GM19324 (cell line): ENCODE results near the gene TRIM14.
A peak's percentile ranks its signal among the peaks of the same experiment; 100 is the strongest.
"Not testable (repeated sequence)": the region's sequence is repeated elsewhere in the genome, so short reads cannot be mapped to it uniquely, and the experiment has no call there.

Experiments used
- ATAC-seq: cut with Tn5 transposase; IDR thresholded peaks from one replicate; pipeline ENCODE4 v1.9.1; 2021; ENCODE audit warnings: mild to moderate bottlenecking, moderate library complexity; ENCODE audit not compliant: unreplicated experiment, low FRiP score

TRIM14 gene

GRCh38 chr9:98117097-98117496, 1.9 kb downstream of the TRIM14 start:
- not testable (repeated sequence) for ATAC-seq

GRCh38 chr9:98109052-98109451, 10.0 kb downstream of the TRIM14 start:
- ATAC-seq: no peak

- ATAC-seq: peak; percentile 69
These were observed 10.4 kb downstream of the TRIM14 start for GRCh38 chr9:98108531-98109031.

- no peak for ATAC-seq
These were observed 11.1 kb downstream of the TRIM14 start for GRCh38 chr9:98107926-98108325.

- ATAC-seq: no peak
These were observed 14.0 kb downstream of the TRIM14 start for GRCh38 chr9:98105006-98105405.

GRCh38 chr9:98104445-98104881, 14.6 kb downstream of the TRIM14 start:
- ATAC-seq: no peak

- peak; percentile 98 for ATAC-seq
These were observed 17.2 kb downstream of the TRIM14 start for GRCh38 chr9:98101868-98102273.

DNA sequence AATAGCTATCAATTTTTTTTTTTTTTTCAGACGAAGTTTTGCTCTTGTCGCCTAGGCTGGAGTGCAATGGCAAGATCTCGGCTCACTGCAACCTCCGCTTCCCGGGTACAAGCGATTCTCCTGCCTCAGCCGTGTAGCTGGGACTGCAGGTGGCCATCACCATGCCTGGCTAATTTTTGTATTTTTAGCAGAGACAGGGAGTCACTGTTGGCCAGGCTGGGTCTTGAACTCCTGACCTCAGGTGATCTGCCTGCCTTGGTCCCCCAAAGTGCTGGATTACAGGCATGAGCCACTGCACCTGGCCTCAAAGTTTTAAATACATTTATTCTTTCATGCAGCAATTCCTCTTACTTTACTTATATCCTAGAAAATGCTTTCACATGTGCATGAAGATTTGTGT, 17.6 kb downstream of the TRIM14 start:
- no peak for ATAC-seq

DNA sequence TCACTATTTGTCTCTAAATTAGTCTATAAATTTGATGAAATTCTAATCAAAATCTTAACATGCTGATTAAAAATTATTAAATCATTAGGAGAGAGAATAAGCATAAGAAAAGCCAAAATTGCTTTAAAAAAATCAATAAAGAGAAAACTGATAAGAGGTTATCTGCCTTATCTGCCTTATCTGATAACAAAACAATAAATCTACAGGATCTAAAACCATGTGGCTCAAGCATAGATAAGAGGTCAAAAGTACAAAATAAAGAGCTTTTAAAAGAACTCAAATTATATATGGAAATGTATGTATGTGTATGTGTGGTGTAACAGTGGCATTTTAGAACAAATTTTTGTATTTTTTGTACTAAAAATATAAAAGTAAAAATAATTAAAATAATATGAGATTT, 18.6 kb downstream of the TRIM14 start:
- no peak for ATAC-seq

- no peak for ATAC-seq
These were observed 19.1 kb downstream of the TRIM14 start for GRCh38 chr9:98099898-98100297.

DNA sequence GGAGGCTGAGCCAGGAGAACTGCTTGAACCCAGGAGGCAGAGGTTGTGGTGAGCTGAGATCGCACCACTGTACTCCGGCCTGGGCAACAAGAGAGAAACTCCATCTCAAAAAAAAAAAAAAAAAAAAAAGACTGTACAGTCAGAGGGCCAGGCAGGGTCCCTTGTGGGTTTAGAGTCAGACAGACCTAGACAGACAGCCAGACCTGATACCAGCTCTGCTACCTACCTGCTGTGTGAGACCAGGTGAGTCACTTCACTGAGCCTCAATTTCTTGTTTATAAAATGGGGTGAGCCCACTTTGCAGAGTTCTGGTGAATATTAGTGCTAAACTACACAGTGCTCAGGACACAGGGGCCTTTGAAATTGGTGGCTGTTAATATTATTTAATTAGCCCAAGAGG, 19.7 kb downstream of the TRIM14 start:
- ATAC-seq: no peak

DNA sequence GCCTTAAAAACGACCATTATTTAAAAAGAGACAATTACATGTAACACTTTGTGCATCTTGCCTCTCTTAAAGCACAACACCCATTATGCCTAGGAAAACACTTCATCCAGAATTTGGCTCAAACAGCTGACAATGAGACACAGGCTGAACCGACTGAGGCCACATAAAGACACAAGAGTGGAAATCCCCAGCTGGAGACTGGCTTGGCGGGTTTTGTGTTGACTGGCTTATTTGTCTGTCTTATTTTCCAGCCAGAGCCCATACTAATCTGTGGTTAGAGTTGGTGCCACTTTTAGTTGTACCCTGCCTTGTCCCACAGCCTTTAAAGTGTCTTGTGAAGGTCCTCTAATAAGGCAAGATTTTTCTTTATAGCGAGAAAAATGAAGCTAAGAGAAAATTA, 21.2 kb downstream of the TRIM14 start:
- no peak for ATAC-seq

DNA sequence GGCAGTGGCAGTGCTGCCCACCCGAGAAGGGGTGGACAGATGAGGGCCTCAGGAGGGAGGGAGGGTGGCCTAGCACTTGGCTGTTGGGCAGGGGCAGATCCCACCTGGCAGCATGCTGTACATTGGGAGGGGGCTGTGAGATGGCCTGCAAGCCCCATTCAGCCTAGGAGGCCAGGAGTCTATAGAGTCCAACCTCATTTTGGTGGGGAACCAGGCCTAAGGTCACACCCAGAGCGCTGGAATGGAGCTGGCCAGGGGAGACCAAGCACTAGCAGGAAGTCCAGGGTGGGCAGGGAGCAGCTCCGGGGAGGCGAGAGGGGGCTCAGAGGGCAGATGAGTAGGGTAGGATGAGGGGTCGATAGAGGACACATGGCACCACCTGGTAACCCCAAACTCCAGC, 22.9 kb downstream of the TRIM14 start:
- no peak for ATAC-seq

- ATAC-seq: no peak
These were observed 23.6 kb downstream of the TRIM14 start for GRCh38 chr9:98095401-98095800.

GRCh38 chr9:98094851-98095250, 24.2 kb downstream of the TRIM14 start:
- no peak for ATAC-seq

- no peak for ATAC-seq
These were observed 24.7 kb downstream of the TRIM14 start for GRCh38 chr9:98094316-98094715.

GRCh38 chr9:98092613-98092931, 26.4 kb downstream of the TRIM14 start:
- ATAC-seq: no peak

DNA sequence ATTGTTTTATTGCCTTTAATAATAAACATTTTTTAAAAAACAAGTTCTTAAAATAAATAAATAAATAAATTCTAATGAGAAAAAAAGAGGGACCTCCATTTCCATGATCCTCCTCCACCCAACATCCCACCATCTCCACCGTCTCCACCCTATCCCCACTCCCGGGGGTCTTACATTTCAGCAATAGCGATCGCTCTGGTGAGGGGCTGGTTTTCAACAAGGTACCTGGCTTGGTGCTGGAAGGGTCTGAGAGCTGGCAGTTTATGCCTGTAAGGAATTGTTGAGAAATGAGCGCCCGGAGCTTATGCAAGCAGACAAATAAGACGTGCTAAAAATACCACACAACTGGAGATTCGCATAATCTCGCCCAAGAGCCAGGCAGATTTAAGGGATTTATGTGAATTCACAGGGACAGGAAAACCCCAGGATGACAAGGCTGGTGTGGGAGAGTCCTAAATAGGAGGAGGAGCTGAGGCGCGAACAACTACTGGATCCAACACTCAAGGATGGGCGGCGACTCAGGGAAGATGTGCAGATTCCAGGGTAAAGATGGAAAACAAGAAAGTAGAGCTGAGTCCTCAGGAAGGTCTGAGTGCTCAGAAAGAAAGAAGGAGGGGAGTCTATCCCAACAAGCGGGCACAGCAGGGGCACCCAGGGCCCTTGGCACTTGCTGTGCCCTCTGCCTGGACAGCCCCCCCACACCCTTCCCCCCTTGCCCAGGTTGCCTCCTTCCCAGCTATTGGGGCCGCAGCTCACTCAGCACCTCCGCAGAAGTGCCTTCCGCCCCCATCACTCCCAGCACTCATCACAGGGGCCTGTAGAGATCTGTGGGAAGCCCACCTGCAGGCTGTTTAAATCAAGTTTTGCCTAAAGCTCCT, 27.0 kb downstream of the TRIM14 start:
- ATAC-seq: no peak

- ATAC-seq: not testable (repeated sequence)
These were observed 28.3 kb downstream of the TRIM14 start for GRCh38 chr9:98090674-98091073.

DNA sequence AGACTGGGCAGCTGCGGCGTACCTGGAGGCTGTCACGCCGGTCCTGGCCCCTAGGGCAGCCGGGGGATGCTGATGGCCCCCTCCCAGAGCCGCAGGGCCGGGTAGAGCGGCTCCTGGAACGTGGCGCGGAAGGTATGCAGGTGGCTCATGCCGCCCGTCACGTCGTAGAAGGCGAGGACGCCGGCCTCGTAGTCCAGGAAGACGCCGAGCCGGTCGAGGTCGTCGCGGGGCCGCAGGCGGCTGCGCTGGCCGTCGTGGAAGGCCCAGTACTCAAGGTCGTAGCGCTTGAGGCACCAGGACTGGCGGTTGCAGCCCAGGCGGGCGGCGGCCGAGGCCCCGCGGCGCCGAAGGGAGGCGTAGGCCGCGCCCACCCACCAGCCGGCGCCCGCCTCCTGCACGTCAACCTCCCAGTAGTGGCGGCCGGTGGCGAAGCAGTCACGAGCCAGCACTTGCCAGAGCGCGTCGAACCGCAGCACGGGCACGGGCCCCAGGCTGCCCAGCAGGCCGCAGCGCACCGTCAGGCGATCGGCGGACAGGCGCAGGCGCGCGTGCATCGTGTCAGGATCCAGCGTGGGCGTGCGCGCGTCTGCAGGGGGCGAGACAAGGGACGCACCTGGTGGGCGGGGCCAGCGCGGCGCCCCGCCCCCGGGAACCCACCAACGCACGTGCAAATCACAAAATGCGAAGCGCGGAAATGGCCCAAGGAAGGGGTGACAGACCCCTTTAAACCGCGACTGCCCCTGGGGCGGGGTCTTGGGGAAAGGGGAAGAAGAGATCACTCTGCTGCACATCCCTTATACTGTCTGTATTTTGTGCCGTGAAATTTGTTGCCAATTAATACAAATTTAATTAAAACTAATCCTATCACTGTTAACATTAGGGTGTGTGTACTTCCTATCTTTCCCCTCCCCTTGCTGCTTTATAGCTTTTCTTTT, 31.3 kb downstream of the TRIM14 start:
- ATAC-seq: no peak

GRCh38 chr9:98086461-98086860, 32.6 kb downstream of the TRIM14 start:
- no peak for ATAC-seq
